Measurements from ENCODE around the gene KLF18.

DNA sequence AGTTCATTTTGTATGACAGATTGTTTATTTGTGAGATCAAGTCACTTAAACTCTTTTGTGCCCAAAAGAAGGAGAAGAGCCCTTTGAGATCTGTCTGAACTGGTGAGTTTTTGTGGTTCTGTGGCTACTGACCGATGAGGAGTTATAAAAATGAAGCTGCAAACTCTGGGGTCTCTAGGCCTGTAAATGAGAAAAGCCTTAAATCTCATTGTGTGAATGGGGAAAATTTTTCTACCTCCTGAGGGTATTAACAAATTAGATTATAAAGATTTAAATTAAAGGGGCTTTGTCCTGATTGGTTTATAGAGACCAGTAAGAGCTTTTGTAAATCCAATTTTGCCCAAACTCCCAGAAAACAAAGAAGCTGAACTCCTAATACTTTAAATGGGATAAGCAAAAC is 32.5 kb downstream of the KLF18 start:
- TF ChIP-seq, protein P1, sequence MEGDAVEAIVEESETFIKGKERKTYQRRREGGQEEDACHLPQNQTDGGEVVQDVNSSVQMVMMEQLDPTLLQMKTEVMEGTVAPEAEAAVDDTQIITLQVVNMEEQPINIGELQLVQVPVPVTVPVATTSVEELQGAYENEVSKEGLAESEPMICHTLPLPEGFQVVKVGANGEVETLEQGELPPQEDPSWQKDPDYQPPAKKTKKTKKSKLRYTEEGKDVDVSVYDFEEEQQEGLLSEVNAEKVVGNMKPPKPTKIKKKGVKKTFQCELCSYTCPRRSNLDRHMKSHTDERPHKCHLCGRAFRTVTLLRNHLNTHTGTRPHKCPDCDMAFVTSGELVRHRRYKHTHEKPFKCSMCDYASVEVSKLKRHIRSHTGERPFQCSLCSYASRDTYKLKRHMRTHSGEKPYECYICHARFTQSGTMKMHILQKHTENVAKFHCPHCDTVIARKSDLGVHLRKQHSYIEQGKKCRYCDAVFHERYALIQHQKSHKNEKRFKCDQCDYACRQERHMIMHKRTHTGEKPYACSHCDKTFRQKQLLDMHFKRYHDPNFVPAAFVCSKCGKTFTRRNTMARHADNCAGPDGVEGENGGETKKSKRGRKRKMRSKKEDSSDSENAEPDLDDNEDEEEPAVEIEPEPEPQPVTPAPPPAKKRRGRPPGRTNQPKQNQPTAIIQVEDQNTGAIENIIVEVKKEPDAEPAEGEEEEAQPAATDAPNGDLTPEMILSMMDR (conservative IDR thresholded peaks at IDR 0.05) = no peak
- TF ChIP-seq EZH2 (IDR thresholded peaks at IDR 0.05; ENCODE audit: low read depth) = no peak

All from PC-9 (cell line).